SU-DHL-6 (cell line): ENCODE measurements around the gene TFB1M.

Source experiments
- H2AFZ ChIP-seq: fragments of 200-600 bp; sonication (generic); 2 replicates; pipeline ENCODE4 v1.6.1; 2014; ENCODE audit warnings: low read depth, mild to moderate bottlenecking, moderate library complexity, mixed read lengths, antibody characterized with exemption, low read length; ENCODE audit not compliant: severe bottlenecking
- H3F3A ChIP-seq: fragments of 200-600 bp; shearing (Covaris generic); 2 replicates; pipeline ENCODE4 v1.6.0; 2016; ENCODE audit warnings: antibody characterized with exemption, mild to moderate bottlenecking; ENCODE audit not compliant: insufficient read depth
- H3K27ac ChIP-seq: fragments of 200-600 bp; sonication (generic); 2 replicates; pipeline ENCODE4 v1.5.1; 2016; ENCODE audit warnings: low read depth, mild to moderate bottlenecking, low read length, moderate library complexity, mixed read lengths
- H3K27me3 ChIP-seq: fragments of 200-600 bp; sonication (generic), shearing (Covaris generic); 2 replicates; pipeline ENCODE4 v1.6.0; 2014; ENCODE audit warnings: mild to moderate bottlenecking, low read length
- H3K36me3 ChIP-seq: fragments of 200-600 bp; sonication (generic); 2 replicates; pipeline ENCODE4 v1.6.1; 2014; ENCODE audit warnings: mild to moderate bottlenecking, low read length, mixed read lengths
- H3K4me2 ChIP-seq: fragments of 300-600, 200-600 bp; shearing (Covaris generic), sonication (generic); 2 replicates; pipeline ENCODE4 v1.6.0; 2014; ENCODE audit warnings: low read length, low read depth, mild to moderate bottlenecking; ENCODE audit not compliant: poor library complexity, severe bottlenecking
- H3K4me3 ChIP-seq: fragments of 200-600 bp; sonication (generic); 2 replicates; pipeline ENCODE4 v1.5.1; 2014; ENCODE audit warnings: antibody characterized with exemption, low read length, mild to moderate bottlenecking, mixed read lengths; ENCODE audit not compliant: insufficient read depth, poor library complexity, severe bottlenecking
- H3K79me2 ChIP-seq: fragments of 200-600 bp; sonication (generic); 2 replicates; pipeline ENCODE4 v1.6.1; 2014; ENCODE audit warnings: mild to moderate bottlenecking, low read length, moderate library complexity; ENCODE audit not compliant: insufficient read depth
- H3K9ac ChIP-seq: fragments of 200-600 bp; sonication (generic); 2 replicates; pipeline ENCODE4 v1.7.0; 2014; ENCODE audit warnings: mild to moderate bottlenecking, low read length
- H3K9me2 ChIP-seq: fragments of 200-600 bp; sonication (generic); replicated peaks from 2 replicates; pipeline ENCODE4 v1.6.1; 2014; ENCODE audit warnings: low read length; ENCODE audit not compliant: insufficient read depth
- H3K9me3 ChIP-seq: fragments of 200-600 bp; sonication (generic); 2 replicates; pipeline ENCODE4 v1.6.1; 2014; ENCODE audit warnings: low read length, mixed read lengths; ENCODE audit not compliant: insufficient read depth
- H4K20me1 ChIP-seq: fragments of 200-600 bp; sonication (generic); 2 replicates; pipeline ENCODE4 v1.6.1; 2014; ENCODE audit warnings: low read depth, mild to moderate bottlenecking, antibody characterized with exemption, low read length, moderate library complexity, mixed read lengths
- CTCF ChIP-seq: fragments of 200-600 bp; sonication (generic); IDR thresholded peaks from one replicate; pipeline ENCODE4 v1.5.1; 2017; ENCODE audit warnings: antibody characterized with exemption, mild to moderate bottlenecking, low read length, moderate library complexity; ENCODE audit not compliant: insufficient read depth, poor library complexity, severe bottlenecking
- EZH2phosphoT487 ChIP-seq: fragments of 200-600 bp; sonication (generic), shearing (Covaris generic); conservative IDR thresholded peaks from 2 replicates; pipeline ENCODE4 v1.6.1; 2018; ENCODE audit warnings: mild to moderate bottlenecking, antibody characterized with exemption, low read length, moderate library complexity, mixed read lengths

The TFB1M gene

GRCh38 chr6:155262655-155263054 is 51.6 kb downstream of the TFB1M start:
- H3K27ac ChIP-seq = no peak overlapping the region
- no peak overlapping the region for H2AFZ ChIP-seq
- no peak for TF ChIP-seq EZH2phosphoT487
- no peak for TF ChIP-seq CTCF
- H3K4me2 ChIP-seq = no peak overlapping the region
- H3K79me2 ChIP-seq = peaks cover 10% of the 10 kb centered on the region
- H3K27me3 ChIP-seq = no peaks in the 10 kb centered on the region
- no peaks in the 10 kb centered on the region for H3K9me2 ChIP-seq
- H3K4me3 ChIP-seq = no peak overlapping the region
- H4K20me1 ChIP-seq = no peaks in the 10 kb centered on the region
- H3F3A ChIP-seq = 0 out of 2 replicates have a peak, but pooled peaks cover 2% of the 10 kb centered on the region
- H3K9ac ChIP-seq = no peak overlapping the region
- no peaks in the 10 kb centered on the region for H3K9me3 ChIP-seq
- peaks cover 3% of the 10 kb centered on the region; the same call in 1 of the 2 replicates for H3K36me3 ChIP-seq

DNA sequence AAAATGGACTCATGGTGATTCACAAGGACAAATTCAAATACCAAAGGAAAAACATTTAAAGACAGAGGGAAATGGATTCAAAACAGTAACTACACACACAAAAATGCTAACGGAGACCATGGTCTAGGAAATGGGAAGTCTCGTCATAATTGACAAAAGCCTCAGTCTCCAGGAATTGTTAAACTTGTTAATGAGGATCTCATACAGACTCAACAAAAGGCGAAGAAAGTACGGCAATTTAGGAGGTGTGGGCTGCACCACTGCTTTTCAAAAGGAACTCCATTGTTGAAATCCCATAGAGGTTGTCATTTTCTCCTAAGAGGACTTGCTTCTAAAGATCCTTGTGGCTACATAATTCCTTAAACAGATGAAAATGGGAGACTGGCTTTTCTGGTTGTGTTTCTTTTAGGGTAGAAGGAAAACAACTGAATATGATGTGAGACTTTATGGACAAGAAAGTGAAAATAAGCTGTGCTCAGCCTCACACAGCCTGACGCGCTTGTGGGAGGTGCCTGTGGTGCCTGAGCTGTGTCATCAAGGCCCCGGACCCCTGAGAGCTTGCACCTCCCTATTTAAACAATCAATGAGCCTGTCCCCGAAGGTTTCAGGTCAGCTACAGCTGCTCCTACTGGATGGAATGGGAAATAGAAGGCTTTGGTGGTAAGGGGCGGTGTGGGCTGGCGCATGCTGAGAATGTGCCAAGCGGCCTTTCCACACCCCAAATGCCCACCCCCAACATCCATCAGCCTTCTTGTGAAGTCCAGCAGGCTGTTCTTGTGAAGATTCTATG is 53.0 kb downstream of the TFB1M start:
- H3K79me2 ChIP-seq = peaks cover 10% of the 10 kb centered on the region
- H3K27ac ChIP-seq = no peak overlapping the region
- no peak overlapping the region for H2AFZ ChIP-seq
- TF ChIP-seq CTCF (no peak), EZH2phosphoT487 (no peak)
- H3K27me3 ChIP-seq = no peaks in the 10 kb centered on the region
- H3K4me2 ChIP-seq = no peak overlapping the region
- peaks cover 12% of the 10 kb centered on the region; the same call in 1 of the 2 replicates for H3F3A ChIP-seq
- no peak overlapping the region for H3K4me3 ChIP-seq
- H3K36me3 ChIP-seq = peaks cover 12% of the 10 kb centered on the region
- H4K20me1 ChIP-seq = no peaks in the 10 kb centered on the region
- no peak overlapping the region for H3K9ac ChIP-seq
- no peaks in the 10 kb centered on the region for H3K9me3 ChIP-seq
- H3K9me2 ChIP-seq = no peaks in the 10 kb centered on the region

GRCh38 chr6:155260686-155261085 is 53.6 kb downstream of the TFB1M start:
- Histone ChIP-seq H3K9me2 (no peaks in the 10 kb centered on the region), H2AFZ (no peak overlapping the region), H3K4me2 (no peak overlapping the region), H3K9me3 (no peaks in the 10 kb centered on the region), H3K9ac (no peak overlapping the region), H3K36me3 (peaks cover 12% of the 10 kb centered on the region), H3K27ac (no peak overlapping the region), H3K27me3 (no peaks in the 10 kb centered on the region), H3K4me3 (no peak overlapping the region), H3K79me2 (peaks cover 10% of the 10 kb centered on the region), H3F3A (peaks cover 12% of the 10 kb centered on the region; the same call in 1 of the 2 replicates), H4K20me1 (no peaks in the 10 kb centered on the region)
- TF ChIP-seq CTCF = no peak
- no peak for TF ChIP-seq EZH2phosphoT487
